ENCODE measurements around the gene VGLL1. TPM values are rescaled to one million over a fixed set of nuclear protein-coding genes. Genes with fewer than 3 reads are reported as not detected.

VGLL1 gene
- total RNA-seq, 1 donor from 2014 or later: 1.3 TPM

DNA sequence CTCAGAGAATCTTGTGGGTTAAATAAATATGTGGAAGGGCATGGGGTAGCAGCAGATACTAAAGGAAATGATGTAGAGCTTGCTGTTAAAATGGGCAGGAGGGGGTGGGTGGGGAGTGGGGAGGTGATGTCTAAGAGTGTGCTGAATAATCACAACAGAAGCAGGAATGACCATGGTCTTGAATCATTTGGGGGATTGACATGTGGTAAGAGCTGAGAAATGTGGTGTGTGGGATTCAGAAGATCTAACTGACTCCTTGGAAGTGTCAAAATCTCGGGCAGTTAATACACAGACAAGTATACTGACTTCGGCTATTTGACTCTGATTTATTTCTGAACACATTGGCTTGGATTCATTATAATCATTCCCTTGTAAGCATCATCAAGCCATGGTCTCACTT, 6.8 kb downstream of the VGLL1 start:
- H3K27ac ChIP-seq (ENCODE audit: low read depth, low read length): no peak overlapping the region
- TF ChIP-seq, protein P1, sequence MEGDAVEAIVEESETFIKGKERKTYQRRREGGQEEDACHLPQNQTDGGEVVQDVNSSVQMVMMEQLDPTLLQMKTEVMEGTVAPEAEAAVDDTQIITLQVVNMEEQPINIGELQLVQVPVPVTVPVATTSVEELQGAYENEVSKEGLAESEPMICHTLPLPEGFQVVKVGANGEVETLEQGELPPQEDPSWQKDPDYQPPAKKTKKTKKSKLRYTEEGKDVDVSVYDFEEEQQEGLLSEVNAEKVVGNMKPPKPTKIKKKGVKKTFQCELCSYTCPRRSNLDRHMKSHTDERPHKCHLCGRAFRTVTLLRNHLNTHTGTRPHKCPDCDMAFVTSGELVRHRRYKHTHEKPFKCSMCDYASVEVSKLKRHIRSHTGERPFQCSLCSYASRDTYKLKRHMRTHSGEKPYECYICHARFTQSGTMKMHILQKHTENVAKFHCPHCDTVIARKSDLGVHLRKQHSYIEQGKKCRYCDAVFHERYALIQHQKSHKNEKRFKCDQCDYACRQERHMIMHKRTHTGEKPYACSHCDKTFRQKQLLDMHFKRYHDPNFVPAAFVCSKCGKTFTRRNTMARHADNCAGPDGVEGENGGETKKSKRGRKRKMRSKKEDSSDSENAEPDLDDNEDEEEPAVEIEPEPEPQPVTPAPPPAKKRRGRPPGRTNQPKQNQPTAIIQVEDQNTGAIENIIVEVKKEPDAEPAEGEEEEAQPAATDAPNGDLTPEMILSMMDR (IDR thresholded peaks at IDR 0.05; ENCODE audit: insufficient read depth, low read depth, low read length): no peak
- TF ChIP-seq EZH2 (IDR thresholded peaks at IDR 0.05; ENCODE audit: insufficient read depth, low read length): no peak
- Mint-ChIP-seq H3K4me3 (ENCODE audit: unreplicated experiment) (no peak overlapping the region), H3K4me1 (ENCODE audit: low read depth, unreplicated experiment) (peaks cover 14% of the 10 kb centered on the region), H3K27me3 (ENCODE audit: low read depth, unreplicated experiment) (peaks cover 2% of the 10 kb centered on the region), H3K9me3 (ENCODE audit: unreplicated experiment) (no peaks in the 10 kb centered on the region), H3K27ac (ENCODE audit: unreplicated experiment) (no peak overlapping the region), H3K36me3 (ENCODE audit: low read depth, unreplicated experiment) (no peaks in the 10 kb centered on the region)
- H4K20me1 ChIP-seq (ENCODE audit: insufficient read depth, low read length): no peaks in the 10 kb centered on the region
- H3K79me2 ChIP-seq (ENCODE audit: insufficient read depth, low read length): no peaks in the 10 kb centered on the region
- no peak overlapping the region for H3K9ac ChIP-seq (ENCODE audit: low read length)
- no peaks in the 10 kb centered on the region for H3K4me1 ChIP-seq (ENCODE audit: insufficient read depth, low read length)
- H3K9me3 ChIP-seq (ENCODE audit: insufficient read depth, low read depth, low read length): no peaks in the 10 kb centered on the region
- H3K4me2 ChIP-seq (ENCODE audit: low read length): no peak overlapping the region
- no peak overlapping the region for H3K4me3 ChIP-seq (ENCODE audit: insufficient read depth, low read depth, low read length)
- no peaks in the 10 kb centered on the region for H3K36me3 ChIP-seq (ENCODE audit: insufficient read depth, low read length)
- peak; percentile 68 for FAIRE-seq
- no peak for DNase-seq (ENCODE audit: low read depth)
- no peaks in the 10 kb centered on the region for H3K27me3 ChIP-seq (ENCODE audit: insufficient read depth, low read length)
- H2AFZ ChIP-seq (ENCODE audit: low read depth, low read length): no peak overlapping the region

GRCh38 chrX:136540226-136540625, 8.2 kb downstream of the VGLL1 start:
- Mint-ChIP-seq H3K4me3 (ENCODE audit: unreplicated experiment) (no peak overlapping the region), H3K27ac (ENCODE audit: unreplicated experiment) (no peak overlapping the region), H3K9me3 (ENCODE audit: unreplicated experiment) (no peaks in the 10 kb centered on the region), H3K4me1 (ENCODE audit: low read depth, unreplicated experiment) (peaks cover 14% of the 10 kb centered on the region), H3K27me3 (ENCODE audit: low read depth, unreplicated experiment) (peaks cover 2% of the 10 kb centered on the region), H3K36me3 (ENCODE audit: low read depth, unreplicated experiment) (no peaks in the 10 kb centered on the region)
- Histone ChIP-seq H3K27me3 (ENCODE audit: insufficient read depth, low read length) (no peaks in the 10 kb centered on the region), H3K4me3 (ENCODE audit: insufficient read depth, low read depth, low read length) (no peak overlapping the region), H3K79me2 (ENCODE audit: insufficient read depth, low read length) (no peaks in the 10 kb centered on the region), H3K9ac (ENCODE audit: low read length) (no peak overlapping the region), H3K9me3 (ENCODE audit: insufficient read depth, low read depth, low read length) (no peaks in the 10 kb centered on the region), H4K20me1 (ENCODE audit: insufficient read depth, low read length) (no peaks in the 10 kb centered on the region), H3K27ac (ENCODE audit: low read depth, low read length) (no peak overlapping the region), H2AFZ (ENCODE audit: low read depth, low read length) (no peak overlapping the region), H3K36me3 (ENCODE audit: insufficient read depth, low read length) (no peaks in the 10 kb centered on the region), H3K4me1 (ENCODE audit: insufficient read depth, low read length) (no peaks in the 10 kb centered on the region), H3K4me2 (ENCODE audit: low read length) (no peak overlapping the region)
- TF ChIP-seq, protein P1 (IDR thresholded peaks at IDR 0.05; ENCODE audit: insufficient read depth, low read depth, low read length): no peak
- TF ChIP-seq EZH2 (IDR thresholded peaks at IDR 0.05; ENCODE audit: insufficient read depth, low read length): no peak
- no peak for FAIRE-seq
- no peak for DNase-seq (ENCODE audit: low read depth)

DNA sequence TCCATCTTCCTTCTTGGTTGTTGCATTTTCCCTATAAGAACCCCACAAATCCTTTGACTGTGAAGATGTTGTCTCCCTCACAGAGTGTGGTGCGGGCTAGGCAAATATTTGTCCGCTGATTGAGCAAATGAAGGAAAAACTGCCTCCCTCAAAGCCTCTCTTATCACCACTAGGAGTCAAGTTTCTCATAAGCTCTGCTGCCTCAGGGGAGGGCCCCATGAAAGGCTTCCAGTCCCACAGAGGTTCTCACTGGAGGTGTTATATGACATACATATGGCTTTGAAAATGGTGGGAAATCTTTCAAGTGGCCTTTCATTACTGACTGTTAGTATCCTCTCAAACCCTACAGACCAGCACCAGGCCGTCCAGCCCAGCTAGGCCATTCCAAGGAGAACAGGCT, 9.3 kb downstream of the VGLL1 start:
- peaks cover 2% of the 10 kb centered on the region for H3K27me3 Mint-ChIP-seq (ENCODE audit: low read depth, unreplicated experiment)
- Histone ChIP-seq H3K79me2 (ENCODE audit: insufficient read depth, low read length) (no peaks in the 10 kb centered on the region), H3K27ac (ENCODE audit: low read depth, low read length) (no peak overlapping the region), H3K4me1 (ENCODE audit: insufficient read depth, low read length) (no peaks in the 10 kb centered on the region), H3K27me3 (ENCODE audit: insufficient read depth, low read length) (no peaks in the 10 kb centered on the region), H4K20me1 (ENCODE audit: insufficient read depth, low read length) (no peaks in the 10 kb centered on the region), H2AFZ (ENCODE audit: low read depth, low read length) (no peak overlapping the region), H3K36me3 (ENCODE audit: insufficient read depth, low read length) (no peaks in the 10 kb centered on the region), H3K9ac (ENCODE audit: low read length) (no peak overlapping the region), H3K9me3 (ENCODE audit: insufficient read depth, low read depth, low read length) (no peaks in the 10 kb centered on the region), H3K4me2 (ENCODE audit: low read length) (no peak overlapping the region), H3K4me3 (ENCODE audit: insufficient read depth, low read depth, low read length) (no peak overlapping the region)
- no peak overlapping the region for H3K4me3 Mint-ChIP-seq (ENCODE audit: unreplicated experiment)
- no peak overlapping the region for H3K27ac Mint-ChIP-seq (ENCODE audit: unreplicated experiment)
- DNase-seq (ENCODE audit: low read depth): no peak
- no peak for FAIRE-seq
- peaks cover 14% of the 10 kb centered on the region for H3K4me1 Mint-ChIP-seq (ENCODE audit: low read depth, unreplicated experiment)
- TF ChIP-seq, protein P1 (IDR thresholded peaks at IDR 0.05; ENCODE audit: insufficient read depth, low read depth, low read length): no peak
- TF ChIP-seq EZH2 (IDR thresholded peaks at IDR 0.05; ENCODE audit: insufficient read depth, low read length): no peak
- no peaks in the 10 kb centered on the region for H3K9me3 Mint-ChIP-seq (ENCODE audit: unreplicated experiment)
- no peaks in the 10 kb centered on the region for H3K36me3 Mint-ChIP-seq (ENCODE audit: low read depth, unreplicated experiment)

Measured in astrocyte (in vitro differentiated cells and primary cell).